GM23338 (cell line): Measurements from ENCODE around the gene SAFB2.

Source experiments
- CTCF ChIP-seq, 2 experiments: fragments of 200-600 bp in 1 of 2; sonication (generic) in 1 of 2; conservative IDR thresholded peaks; 2 replicates each; pipeline versions ENCODE4 v1.5.1 to v1.6.1; 2016 to 2017; ENCODE audit warnings: antibody characterized with exemption in 2 of 2, low read depth in 2 of 2, mild to moderate bottlenecking in 2 of 2, moderate library complexity in 1 of 2
- EZH2 ChIP-seq: fragments of 200-600 bp; sonication (generic); IDR thresholded peaks from one replicate; pipeline ENCODE4 v1.8.0; 2017; ENCODE audit warnings: antibody characterized with exemption, mild to moderate bottlenecking, low read depth; ENCODE audit not compliant: unreplicated experiment
- EZH2phosphoT487 ChIP-seq: fragments of 200-600 bp; sonication (generic); IDR thresholded peaks from one replicate; pipeline ENCODE4 v1.8.1; 2018; ENCODE audit warnings: antibody characterized with exemption; ENCODE audit not compliant: unreplicated experiment
- POLR2AphosphoS5 ChIP-seq: IDR thresholded peaks from 2 replicates; pipeline ENCODE4 v1.6.1; 2016; ENCODE audit warnings: antibody characterized with exemption, low read depth

GRCh38 chr19:5661483-5661882 lies 38.9 kb upstream of the SAFB2 start:
- TF ChIP-seq POLR2AphosphoS5 (no peak), CTCF (conservative IDR thresholded peaks at IDR 0.05; ENCODE audit: low read depth in 2 of 2) (no peak), EZH2 (no peak), EZH2phosphoT487 (no peak)
